Endothelial cell of umbilical vein (primary cell): ENCODE measurements around the gene KCNK16. TPM values are rescaled to one million over a fixed set of nuclear protein-coding genes. Genes with fewer than 3 reads are reported as not detected.
A peak's percentile ranks its signal among the peaks of the same experiment; 100 is the strongest.

Experiments used
- BruUV-seq: library from RNA; stranded (reverse); fragments of 400-500 nt; replicated peaks from 2 replicates; lab custom pipeline; 2021; lab: Mats Ljungman, UMichigan
- CTCF ChIA-PET: fragments of 300-600, 350-600 bp; sonication (Branson Sonifier 250); formaldehyde crosslinking; loops from one replicate; lab custom pipeline; 2021; ENCODE audit warnings: antibody characterized with exemption, inconsistent platforms; lab: Charles Lee
- POLR2A ChIA-PET: fragments of 300-600, 350-600 bp; sonication (Branson Sonifier 250); formaldehyde crosslinking; loops from one replicate; lab custom pipeline; 2021; ENCODE audit warnings: antibody characterized with exemption, inconsistent platforms; lab: Charles Lee
- DNase-seq: peaks from one replicate; pipeline ENCODE4 v3.0.0-alpha.2; 2011; ENCODE audit warnings: low read depth, low spot score
- FAIRE-seq: peaks from 2 replicates; lab custom pipeline; 2011; peaks lifted over from hg19 to GRCh38; lab: Jason Lieb, UNC
- H2AFZ ChIP-seq: 2 replicates; pipeline ENCODE4 v1.6.0; 2012; ENCODE audit warnings: low read depth, low read length, control low read depth, inconsistent platforms
- H3K27ac ChIP-seq: 2 replicates; pipeline ENCODE4 v1.5.1; 2011; ENCODE audit warnings: low read depth, mild to moderate bottlenecking, control low read depth, low read length, moderate library complexity; ENCODE audit not compliant: insufficient read depth
- H3K27me3 ChIP-seq, 2 experiments: 2 replicates each; pipeline versions ENCODE4 v1.6.0 to v1.6.1; 2011; ENCODE audit warnings: low read length in 2 of 2, mixed read lengths in 1 of 2; ENCODE audit not compliant: control insufficient read depth in 2 of 2, insufficient read depth in 2 of 2
- H3K36me3 ChIP-seq, 2 experiments: 2 replicates in 1 of 2; 3 replicates in 1 of 2; pipeline ENCODE4 v1.5.1; 2011; ENCODE audit warnings: low read length in 2 of 2, mild to moderate bottlenecking in 1 of 2, moderate library complexity in 1 of 2; ENCODE audit not compliant: control insufficient read depth in 2 of 2, insufficient read depth in 2 of 2; ENCODE audit errors: extremely low read depth in 1 of 2
- H3K4me1 ChIP-seq: 3 replicates; pipeline ENCODE4 v1.5.1; 2011; ENCODE audit warnings: mild to moderate bottlenecking, low read length; ENCODE audit not compliant: control insufficient read depth, insufficient read depth; ENCODE audit errors: extremely low read depth
- H3K4me2 ChIP-seq: 2 replicates; pipeline ENCODE4 v1.6.1; 2011; ENCODE audit warnings: low read length, control low read depth, mixed read lengths; ENCODE audit not compliant: insufficient read depth
- H3K4me3 ChIP-seq, 3 experiments: fragments of 200-600 bp in 1 of 3; sonication (generic), shearing (Covaris generic) in 1 of 3; replicated peaks in 1 of 3; 2 replicates each; pipeline ENCODE4 v1.5.1; 2011 to 2016; ENCODE audit warnings: control low read depth in 3 of 3, low read length in 3 of 3, mild to moderate bottlenecking in 2 of 3, inconsistent platforms in 1 of 3, low read depth in 1 of 3, moderate library complexity in 1 of 3; ENCODE audit not compliant: insufficient read depth in 1 of 3
- H3K79me2 ChIP-seq: 2 replicates; pipeline ENCODE4 v1.6.0; 2012; ENCODE audit warnings: low read length, inconsistent platforms; ENCODE audit not compliant: control insufficient read depth, insufficient read depth
- H3K9ac ChIP-seq: replicated peaks from 2 replicates; pipeline ENCODE3; 2011; ENCODE audit warnings: low read length, control low read depth; ENCODE audit not compliant: insufficient read depth; ENCODE audit errors: extremely low read depth
- H3K9me1 ChIP-seq: replicated peaks from 3 replicates; pipeline ENCODE4 v1.6.0; 2011; ENCODE audit warnings: mild to moderate bottlenecking, low read length; ENCODE audit not compliant: control insufficient read depth, insufficient read depth; ENCODE audit errors: extremely low read depth
- H3K9me3 ChIP-seq: replicated peaks from 2 replicates; pipeline ENCODE4 v1.5.1; 2012; ENCODE audit warnings: low read length, inconsistent platforms; ENCODE audit not compliant: control insufficient read depth, insufficient read depth
- H4K20me1 ChIP-seq: replicated peaks from 2 replicates; pipeline ENCODE3; 2011; ENCODE audit warnings: mild to moderate bottlenecking, low read length; ENCODE audit not compliant: control insufficient read depth, insufficient read depth; ENCODE audit errors: extremely low read depth
- EZH2 ChIP-seq: IDR thresholded peaks from 2 replicates; pipeline ENCODE4 v1.6.1; 2012; ENCODE audit warnings: borderline replicate concordance, low read depth, mild to moderate bottlenecking, moderate library complexity, low read length, inconsistent platforms; ENCODE audit not compliant: severe bottlenecking
- FOS ChIP-seq: IDR thresholded peaks from 2 replicates; pipeline ENCODE4 v1.6.1; 2011; ENCODE audit warnings: mild to moderate bottlenecking, low read length, moderate library complexity, borderline replicate concordance; ENCODE audit not compliant: insufficient read depth
- GATA2 ChIP-seq: IDR thresholded peaks from 2 replicates; pipeline ENCODE4 v1.7.0; 2011; ENCODE audit warnings: low read depth, mild to moderate bottlenecking, moderate library complexity, mixed read lengths, low read length; ENCODE audit not compliant: insufficient read length, insufficient read depth
- JUN ChIP-seq: IDR thresholded peaks from 2 replicates; pipeline ENCODE4 v1.6.1; 2011; ENCODE audit warnings: borderline replicate concordance, low read depth; ENCODE audit not compliant: insufficient read length, insufficient read depth
- MYC ChIP-seq: IDR thresholded peaks from one replicate; pipeline ENCODE4 v1.6.1; 2011; ENCODE audit warnings: mild to moderate bottlenecking, low read depth, low read length
- POLR2A ChIP-seq: IDR thresholded peaks from 2 replicates; pipeline ENCODE4 v1.6.1; 2012; ENCODE audit warnings: low read depth, mild to moderate bottlenecking, control low read depth, low read length
- POLR2AphosphoS5 ChIP-seq: IDR thresholded peaks from 2 replicates; pipeline ENCODE4 v1.6.1; 2012; ENCODE audit warnings: low read depth, mild to moderate bottlenecking, control low read depth, low read length, moderate library complexity; ENCODE audit not compliant: insufficient read depth
- dilution Hi-C: fragments of 300-500 bp; cut with MboI; formaldehyde crosslinking; loops from one replicate; pipeline ENCODE4 v1.15.0; 2019; ENCODE audit warnings: low sequenced_read_pairs; ENCODE audit not compliant: extremely low pct_ligation_motif_present
- intact Hi-C: fragments of 100-400 bp; cut with micrococcal nuclease; formaldehyde crosslinking; loops from one replicate; pipeline ENCODE4 v1.10.0; 2022
- polyA plus RNA-seq, 4 experiments: library from polyadenylated mRNA; depleted of rRNA in 3 of 4; stranded (reverse) in 3 of 4; unstranded in 1 of 4; fragments of >200 nt; gene quantifications; 2 replicates each; pipeline versions ENCODE4 v1.2.1 to v1.2.3, GENCODE V29; 2011 to 2012; ENCODE audit warnings: missing spikeins in 1 of 4
- total RNA-seq: library from RNA; stranded (reverse); gene quantifications from 2 replicates; pipeline ENCODE4 v1.2.3, GENCODE V29; 2021
- TF ChIP-seq, protein P1 (sequence below), 2 donors: IDR thresholded peaks; 1 replicate in 1 of 2; 2 replicates in 1 of 2; pipeline ENCODE4 v1.5.1; 2011; ENCODE audit warnings: low read length in 2 of 2, mild to moderate bottlenecking in 2 of 2, moderate library complexity in 2 of 2, control low read depth in 1 of 2, inconsistent platforms in 1 of 2, low read depth in 1 of 2; ENCODE audit not compliant: insufficient read depth in 1 of 2; ENCODE audit errors: extremely low read depth in 1 of 2
- TF ChIP-seq, protein P2 (sequence below): IDR thresholded peaks from 2 replicates; pipeline ENCODE4 v1.6.1; 2011; ENCODE audit not compliant: insufficient read depth, insufficient read length

The KCNK16 gene
- total and polyA plus RNA-seq, 2 donors (not counting 3 experiments of a cell fraction or from before 2014, with no cell fraction given) = not detected

DNA sequence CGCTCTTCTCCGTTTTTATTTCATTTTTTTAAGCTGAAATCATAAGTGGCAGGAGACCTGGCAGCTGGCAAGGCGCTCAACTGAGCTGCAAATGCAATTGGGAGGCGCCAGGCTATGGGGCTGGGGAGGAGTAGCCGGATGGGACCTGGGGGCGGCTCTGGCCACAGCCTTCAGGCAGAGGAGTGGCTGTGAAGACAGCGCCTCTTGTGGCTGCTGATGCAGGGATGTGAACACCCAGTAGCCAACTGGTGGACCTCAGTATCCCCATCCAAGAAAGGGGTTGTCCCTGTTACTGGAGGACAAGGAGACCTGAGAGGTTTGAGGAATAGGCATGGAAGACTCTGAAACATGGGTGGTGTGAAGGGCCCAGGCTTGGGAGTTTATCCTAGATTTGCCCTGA is 20.9 kb downstream of the KCNK16 start:
- BruUV-seq = no TSS peak
- Histone ChIP-seq H3K27me3 (no peaks in the 10 kb centered on the region), H3K36me3 (no peaks in the 10 kb centered on the region), H2AFZ (no peak overlapping the region), H3K27ac (no peak overlapping the region), H3K4me3 (no peak overlapping the region), H3K9me3 (no peaks in the 10 kb centered on the region), H4K20me1 (no peaks in the 10 kb centered on the region), H3K79me2 (no peaks in the 10 kb centered on the region), H3K9ac (no peak overlapping the region), H3K9me1 (no peaks in the 10 kb centered on the region), H3K4me1 (no peaks in the 10 kb centered on the region), H3K4me2 (no peak overlapping the region)
- TF ChIP-seq, protein P1, sequence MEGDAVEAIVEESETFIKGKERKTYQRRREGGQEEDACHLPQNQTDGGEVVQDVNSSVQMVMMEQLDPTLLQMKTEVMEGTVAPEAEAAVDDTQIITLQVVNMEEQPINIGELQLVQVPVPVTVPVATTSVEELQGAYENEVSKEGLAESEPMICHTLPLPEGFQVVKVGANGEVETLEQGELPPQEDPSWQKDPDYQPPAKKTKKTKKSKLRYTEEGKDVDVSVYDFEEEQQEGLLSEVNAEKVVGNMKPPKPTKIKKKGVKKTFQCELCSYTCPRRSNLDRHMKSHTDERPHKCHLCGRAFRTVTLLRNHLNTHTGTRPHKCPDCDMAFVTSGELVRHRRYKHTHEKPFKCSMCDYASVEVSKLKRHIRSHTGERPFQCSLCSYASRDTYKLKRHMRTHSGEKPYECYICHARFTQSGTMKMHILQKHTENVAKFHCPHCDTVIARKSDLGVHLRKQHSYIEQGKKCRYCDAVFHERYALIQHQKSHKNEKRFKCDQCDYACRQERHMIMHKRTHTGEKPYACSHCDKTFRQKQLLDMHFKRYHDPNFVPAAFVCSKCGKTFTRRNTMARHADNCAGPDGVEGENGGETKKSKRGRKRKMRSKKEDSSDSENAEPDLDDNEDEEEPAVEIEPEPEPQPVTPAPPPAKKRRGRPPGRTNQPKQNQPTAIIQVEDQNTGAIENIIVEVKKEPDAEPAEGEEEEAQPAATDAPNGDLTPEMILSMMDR (IDR thresholded peaks at IDR 0.05; ENCODE audit: extremely low read depth in 1 of 2, insufficient read depth in 1 of 2, low read depth in 1 of 2, low read length in 2 of 2) = peak in 1 of 2 donors; percentile 32
- no peak for TF ChIP-seq GATA2
- dilution Hi-C loops (no loop called here), intact Hi-C loops (loop anchor here (2.0 kb wide), 1 partner anchor 213 kb away; no protein-coding TSS in a partner anchor)
- DNase-seq (no peak), FAIRE-seq (no peak)
- ChIA-PET CTCF (interaction anchor here (1.1 to 14.2 kb wide), 5 partner anchors 11 to 429 kb away, joined by 3 to 223 read pairs (median 47); no protein-coding TSS in a partner anchor), POLR2A (no interaction called here)

DNA sequence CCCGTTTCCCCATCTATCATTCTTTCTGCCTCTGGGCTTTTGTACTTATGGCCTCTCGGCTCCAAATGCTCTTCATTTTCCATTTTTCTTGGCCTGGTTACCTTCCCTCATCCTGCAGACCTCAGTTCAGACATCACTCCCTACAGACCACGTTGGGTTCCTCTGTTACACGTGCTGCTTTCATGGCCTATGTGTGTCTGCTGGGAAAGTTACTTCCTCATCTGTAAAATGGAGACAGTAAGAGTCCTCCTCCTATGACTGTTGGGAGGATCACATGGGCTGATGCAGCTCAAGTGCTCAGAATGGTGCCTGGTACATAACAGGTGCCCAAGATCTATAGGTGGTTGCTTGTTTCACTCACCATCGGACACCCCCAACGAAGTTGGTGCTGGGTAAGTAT is 21.8 kb downstream of the KCNK16 start:
- H3K9me1 ChIP-seq = no peaks in the 10 kb centered on the region
- no peaks in the 10 kb centered on the region for H3K36me3 ChIP-seq
- intact Hi-C loops = no loop called here
- no peak overlapping the region for H3K4me2 ChIP-seq
- no peak overlapping the region for H3K9ac ChIP-seq
- no peaks in the 10 kb centered on the region for H3K9me3 ChIP-seq
- H3K4me3 ChIP-seq = no peak overlapping the region
- POLR2A ChIA-PET = no interaction called here
- H3K4me1 ChIP-seq = no peaks in the 10 kb centered on the region
- no peak overlapping the region for H3K27ac ChIP-seq
- TF ChIP-seq FOS (no peak), POLR2A (no peak), JUN (no peak), EZH2 (no peak), MYC (no peak), GATA2 (no peak), POLR2AphosphoS5 (no peak)
- TF ChIP-seq, protein P2, sequence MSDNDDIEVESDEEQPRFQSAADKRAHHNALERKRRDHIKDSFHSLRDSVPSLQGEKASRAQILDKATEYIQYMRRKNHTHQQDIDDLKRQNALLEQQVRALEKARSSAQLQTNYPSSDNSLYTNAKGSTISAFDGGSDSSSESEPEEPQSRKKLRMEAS = no peak
- TF ChIP-seq, protein P1 (IDR thresholded peaks at IDR 0.05; ENCODE audit: extremely low read depth in 1 of 2, insufficient read depth in 1 of 2, low read depth in 1 of 2, low read length in 2 of 2) = no peak
- DNase-seq (no peak), FAIRE-seq (no peak)
- H4K20me1 ChIP-seq = no peaks in the 10 kb centered on the region
- H3K79me2 ChIP-seq = no peaks in the 10 kb centered on the region
- H3K27me3 ChIP-seq = no peaks in the 10 kb centered on the region
- no TSS peak for BruUV-seq
- dilution Hi-C loops = no loop called here
- CTCF ChIA-PET = interaction anchor here (1.2 to 14.2 kb wide), 4 partner anchors 12 to 429 kb away, joined by 3 to 223 read pairs (median 25); no protein-coding TSS in a partner anchor
- H2AFZ ChIP-seq = no peak overlapping the region
